Activated CD8-positive, alpha-beta memory T cell treated with anti-CD3 and anti-CD28 coated beads, Interleukin-2, amount 50 U/mL, for 24 hours (primary cell): ENCODE results near the gene C19orf73.
"Not testable (repeated sequence)": the region's sequence is repeated elsewhere in the genome, so short reads cannot be mapped to it uniquely, and the experiment has no call there.

Source experiments
- DNase-seq: peaks from one replicate; pipeline ENCODE4 v3.0.0-alpha.2; 2020; ENCODE audit errors: extremely low read depth

The C19orf73 gene

GRCh38 chr19:49101160-49101559, 17.8 kb downstream of the C19orf73 start:
- DNase-seq = no peak

- no peak for DNase-seq
These were observed 20.1 kb downstream of the C19orf73 start for GRCh38 chr19:49098795-49099194.

GRCh38 chr19:49097453-49098288, 21.3 kb downstream of the C19orf73 start:
- DNase-seq = peak; percentile 39

GRCh38 chr19:49094505-49095482, 24.1 kb downstream of the C19orf73 start:
- no peak for DNase-seq

GRCh38 chr19:49092686-49093085, 26.3 kb downstream of the C19orf73 start:
- no peak for DNase-seq

- DNase-seq = no peak
These were observed 27.4 kb downstream of the C19orf73 start for GRCh38 chr19:49091391-49092038.

- no peak for DNase-seq
These were observed 32.6 kb downstream of the C19orf73 start for GRCh38 chr19:49086296-49086695.

GRCh38 chr19:49085868-49086232, 33.1 kb downstream of the C19orf73 start:
- no peak for DNase-seq

GRCh38 chr19:49085020-49085867, 33.7 kb downstream of the C19orf73 start, which contains the start of gene SNRNP70:
SNRNP70 (plus strand) TSS chr19:49085451; CDS start chr19:49086415, 964 bp downstream.
- peak; percentile 96 for DNase-seq

- no peak for DNase-seq
These were observed 34.5 kb downstream of the C19orf73 start for GRCh38 chr19:49084206-49085019.

GRCh38 chr19:49081273-49081672, 37.7 kb downstream of the C19orf73 start:
- no peak for DNase-seq

GRCh38 chr19:49080392-49080791, 38.6 kb downstream of the C19orf73 start:
- no peak for DNase-seq

- DNase-seq = not testable (repeated sequence)
These were observed 44.1 kb downstream of the C19orf73 start for GRCh38 chr19:49074869-49075268.

GRCh38 chr19:49073514-49074378, 45.2 kb downstream of the C19orf73 start:
- no peak for DNase-seq

- no peak for DNase-seq
These were observed 46.9 kb downstream of the C19orf73 start for GRCh38 chr19:49071860-49072547.

GRCh38 chr19:49070416-49070815, 48.5 kb downstream of the C19orf73 start:
- DNase-seq = no peak

- DNase-seq = no peak
These were observed 49.9 kb downstream of the C19orf73 start for GRCh38 chr19:49069026-49069425.
